Transverse colon (tissue), 4 donors: Measurements from ENCODE around the gene PSMD12.

ENCODE experiments used
- CTCF ChIP-seq, 5 experiments: fragments of 200-600 bp in 3 of 5; fragments of 450-650 bp in 2 of 5; sonication (generic) in 3 of 5; IDR thresholded peaks; 1 replicate in 2 of 5; 2 replicates in 3 of 5; pipeline ENCODE4 v1.5.1; 2016 to 2017; ENCODE audit warnings: antibody characterized with exemption in 5 of 5, inconsistent platforms in 3 of 5, mild to moderate bottlenecking in 2 of 5, moderate library complexity in 1 of 5
- EP300 ChIP-seq: sonication (generic); formaldehyde crosslinking; IDR thresholded peaks from one replicate; pipeline ENCODE4 v1.6.1; 2017; ENCODE audit warnings: antibody characterized with exemption, low read depth
- POLR2A ChIP-seq: fragments of 450-650 bp; IDR thresholded peaks from one replicate; pipeline ENCODE4 v1.6.1; 2016; ENCODE audit warnings: antibody characterized with exemption, mild to moderate bottlenecking, moderate library complexity
- POLR2AphosphoS5 ChIP-seq, 3 donors: sonication (generic); formaldehyde crosslinking; IDR thresholded peaks; one replicate each; pipeline ENCODE4 v1.6.1; 2016; ENCODE audit warnings: antibody characterized with exemption in 3 of 3

- TF ChIP-seq CTCF (IDR thresholded peaks at IDR 0.05) (no peak), POLR2A (peak; percentile 87), EP300 (no peak), POLR2AphosphoS5 (IDR thresholded peaks at IDR 0.05) (peak; percentile 82 to 93 (median 91))
These were observed at the start of gene PSMD12 for GRCh38 chr17:67366193-67367157.
